Measurements from ENCODE around the gene EIF3M. TPM values are rescaled to one million over a fixed set of nuclear protein-coding genes. Genes with fewer than 3 reads are reported as not detected.

EIF3M gene
- 285 and 570 TPM in 2 replicates for total RNA-seq

DNA sequence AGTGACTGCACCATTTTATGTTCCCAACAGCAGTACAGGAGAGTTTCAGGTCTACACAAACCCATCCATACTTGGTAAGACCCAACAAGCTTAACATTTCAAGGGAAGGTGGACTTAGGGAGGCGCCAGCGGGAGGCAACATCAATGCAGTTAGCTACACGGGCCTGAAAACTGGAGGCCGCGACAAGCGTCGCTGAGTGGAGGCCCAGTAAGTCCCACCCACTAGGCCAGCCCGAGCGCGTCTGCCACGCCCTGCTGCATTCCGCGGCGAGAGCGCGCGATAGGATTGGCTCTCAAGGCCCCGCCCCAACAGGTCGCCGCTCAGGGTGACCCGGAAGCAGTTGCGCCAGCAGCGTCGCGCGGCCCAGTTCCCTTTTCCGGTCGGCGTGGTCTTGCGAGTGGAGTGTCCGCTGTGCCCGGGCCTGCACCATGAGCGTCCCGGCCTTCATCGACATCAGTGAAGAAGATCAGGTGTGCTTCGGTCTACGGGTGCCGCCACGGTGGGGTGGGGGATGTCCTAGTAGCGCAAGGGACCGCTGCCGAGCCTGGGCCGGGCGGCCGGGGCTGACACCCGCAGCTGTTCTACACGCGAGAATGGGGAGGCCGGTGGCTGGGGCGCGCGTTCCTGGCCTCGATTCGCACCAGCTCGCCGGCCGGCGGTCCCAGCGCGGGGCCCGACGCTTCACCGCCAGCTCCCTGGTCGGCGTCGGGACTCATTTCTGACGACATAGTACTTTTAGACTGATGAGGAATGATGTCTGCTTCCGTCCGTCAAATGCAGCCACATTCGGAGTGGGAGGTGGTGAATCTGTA, at the start of gene EIF3M:
EIF3M (plus strand) TSS at position 373 of the 813 bp plus-strand sequence; CDS start at position 430, 57 bp downstream.

Other genes starting within 250 kb of the EIF3M start
- gene WT1, start 148.3 kb upstream of the EIF3M start, total RNA-seq = 0.50 TPM in 1 of 2 replicates, not detected in the other
- under 0.01 and 0.14 TPM in 2 replicates for gene CCDC73, start 210.8 kb downstream of the EIF3M start, total RNA-seq
- 9.9 and 27.9 TPM in 2 replicates for gene PRRG4, start 246.1 kb downstream of the EIF3M start, total RNA-seq